GM06990 (cell line): ENCODE results near the gene NRROS.

Experiments
- DNase-seq: peaks from one replicate; pipeline ENCODE4 v3.0.0-alpha.2; 2011; ENCODE audit not compliant: insufficient read length; ENCODE audit errors: extremely low read depth
- H3K27me3 ChIP-seq: replicated peaks from 2 replicates; pipeline ENCODE4 v1.6.0; 2011; ENCODE audit warnings: low read length; ENCODE audit not compliant: control insufficient read depth, insufficient read depth
- H3K36me3 ChIP-seq: 2 replicates; pipeline ENCODE4 v1.5.1; 2011; ENCODE audit warnings: low read length; ENCODE audit not compliant: control insufficient read depth, insufficient read depth
- H3K4me3 ChIP-seq: replicated peaks from 2 replicates; pipeline ENCODE4 v1.5.1; 2011; ENCODE audit warnings: low read depth, mild to moderate bottlenecking, control low read depth, low read length
- TF ChIP-seq, protein P1 (sequence below): IDR thresholded peaks from 2 replicates; pipeline ENCODE4 v1.5.1; 2011; ENCODE audit warnings: low read length, control low read depth, mild to moderate bottlenecking, inconsistent platforms; ENCODE audit not compliant: insufficient read depth, poor library complexity, severe bottlenecking

Gene NRROS

DNA sequence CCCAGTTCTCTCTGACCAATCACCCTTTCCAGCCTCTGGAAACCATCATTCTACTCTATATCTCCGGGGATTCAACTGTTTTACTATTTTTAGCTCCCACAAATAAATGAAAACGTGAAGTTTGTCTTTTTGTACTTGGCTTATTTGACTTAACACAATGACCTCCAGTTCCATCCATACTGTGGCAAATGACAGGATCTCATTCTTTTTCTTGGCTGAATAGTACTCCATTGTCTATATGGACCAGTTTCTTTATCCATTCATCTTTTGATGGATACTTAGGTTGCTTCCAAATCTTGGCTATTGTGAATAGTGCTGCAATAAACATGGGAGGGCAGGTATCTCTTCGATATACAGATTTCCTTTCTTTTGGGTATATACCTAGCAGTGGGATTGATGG is 34.1 kb downstream of the NRROS start:
- TF ChIP-seq, protein P1, sequence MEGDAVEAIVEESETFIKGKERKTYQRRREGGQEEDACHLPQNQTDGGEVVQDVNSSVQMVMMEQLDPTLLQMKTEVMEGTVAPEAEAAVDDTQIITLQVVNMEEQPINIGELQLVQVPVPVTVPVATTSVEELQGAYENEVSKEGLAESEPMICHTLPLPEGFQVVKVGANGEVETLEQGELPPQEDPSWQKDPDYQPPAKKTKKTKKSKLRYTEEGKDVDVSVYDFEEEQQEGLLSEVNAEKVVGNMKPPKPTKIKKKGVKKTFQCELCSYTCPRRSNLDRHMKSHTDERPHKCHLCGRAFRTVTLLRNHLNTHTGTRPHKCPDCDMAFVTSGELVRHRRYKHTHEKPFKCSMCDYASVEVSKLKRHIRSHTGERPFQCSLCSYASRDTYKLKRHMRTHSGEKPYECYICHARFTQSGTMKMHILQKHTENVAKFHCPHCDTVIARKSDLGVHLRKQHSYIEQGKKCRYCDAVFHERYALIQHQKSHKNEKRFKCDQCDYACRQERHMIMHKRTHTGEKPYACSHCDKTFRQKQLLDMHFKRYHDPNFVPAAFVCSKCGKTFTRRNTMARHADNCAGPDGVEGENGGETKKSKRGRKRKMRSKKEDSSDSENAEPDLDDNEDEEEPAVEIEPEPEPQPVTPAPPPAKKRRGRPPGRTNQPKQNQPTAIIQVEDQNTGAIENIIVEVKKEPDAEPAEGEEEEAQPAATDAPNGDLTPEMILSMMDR, result no peak
- no peaks in the 10 kb centered on the region for H3K36me3 ChIP-seq
- DNase-seq, result no peak
- no peaks in the 10 kb centered on the region for H3K27me3 ChIP-seq
- no peak overlapping the region for H3K4me3 ChIP-seq

DNA sequence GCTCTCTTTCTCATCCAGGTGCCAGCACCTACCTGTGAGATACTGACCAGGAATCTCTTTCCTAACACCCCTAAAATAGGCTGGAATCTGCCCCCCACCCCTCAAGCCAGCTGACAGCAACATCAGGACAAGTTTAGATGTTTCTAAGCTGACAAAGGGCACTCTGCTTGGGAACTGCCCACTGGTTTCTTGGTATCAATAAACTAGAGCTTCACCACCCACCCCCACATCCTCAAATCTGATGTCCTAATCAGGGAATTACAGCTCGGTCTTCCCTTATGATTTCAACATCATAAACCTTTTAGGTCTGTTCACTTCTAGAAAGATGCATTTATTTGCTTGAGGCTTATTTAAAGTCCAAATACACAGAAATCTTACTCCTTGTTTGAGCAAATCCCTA is 37.9 kb downstream of the NRROS start:
- DNase-seq, result no peak
- H3K27me3 ChIP-seq, result no peaks in the 10 kb centered on the region
- no peak overlapping the region for H3K4me3 ChIP-seq
- TF ChIP-seq, protein P1, result no peak
- H3K36me3 ChIP-seq, result no peaks in the 10 kb centered on the region

DNA sequence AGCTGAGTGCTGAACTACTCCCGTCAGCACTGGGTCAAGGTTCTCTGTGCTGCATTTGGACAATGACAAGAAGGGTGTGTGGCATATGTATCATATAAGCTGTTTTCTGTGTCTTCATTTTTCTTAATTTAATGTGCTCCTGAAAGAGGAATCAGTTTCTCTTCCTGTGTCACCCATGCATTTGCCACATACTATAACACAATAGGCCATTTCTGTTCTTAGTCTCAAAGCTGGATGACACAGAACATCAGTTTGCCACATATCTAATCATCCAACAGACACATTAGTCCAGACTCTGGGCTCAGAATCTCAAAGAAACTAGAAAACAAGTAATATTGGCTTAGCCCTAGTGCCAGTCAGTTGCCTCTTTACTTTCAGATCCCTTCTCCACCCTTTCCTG is 38.4 kb downstream of the NRROS start:
- no peaks in the 10 kb centered on the region for H3K36me3 ChIP-seq
- no peak for DNase-seq
- no peak overlapping the region for H3K4me3 ChIP-seq
- TF ChIP-seq, protein P1, result no peak
- no peaks in the 10 kb centered on the region for H3K27me3 ChIP-seq

DNA sequence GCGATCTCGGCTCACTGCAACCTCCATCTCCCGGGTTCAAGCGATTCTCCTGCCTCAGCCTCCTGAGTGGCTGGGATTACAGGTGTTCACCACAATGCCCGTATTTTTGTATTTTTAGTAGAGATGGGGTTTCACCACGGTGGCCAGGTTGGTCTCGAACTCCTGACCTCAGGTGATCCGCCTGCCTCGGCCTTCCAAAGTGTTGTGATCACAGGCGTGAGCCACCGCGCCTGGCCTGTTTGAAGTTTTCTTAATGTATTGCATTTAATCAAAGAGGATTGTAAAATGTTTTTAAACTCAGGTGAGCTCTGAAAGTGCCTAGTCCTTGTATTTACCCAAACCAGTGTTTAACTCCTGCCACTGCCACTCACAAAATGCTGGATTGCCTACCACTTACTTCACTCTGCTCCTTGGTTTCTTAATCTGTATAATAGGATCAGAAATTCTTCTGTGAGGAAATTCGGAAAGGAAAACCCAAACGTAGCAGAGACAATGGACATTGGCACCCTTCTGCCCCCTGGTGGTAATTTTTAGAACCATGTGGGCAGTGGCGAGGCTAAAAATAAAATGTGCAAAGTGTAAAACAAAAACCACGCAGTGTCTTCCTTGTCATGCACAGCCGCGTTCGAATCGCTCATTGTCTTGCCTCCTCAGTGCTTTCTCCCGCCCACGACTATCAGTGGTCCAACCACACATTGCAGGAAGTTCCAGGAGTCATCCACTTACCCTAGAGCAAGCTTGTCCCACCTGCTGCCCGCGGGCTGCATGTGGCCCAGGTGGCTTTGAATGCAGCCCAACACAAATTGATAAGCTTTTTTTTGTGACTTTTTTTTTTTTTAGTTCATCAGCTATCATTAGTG is 45.3 kb downstream of the NRROS start:
- H3K4me3 ChIP-seq, result no peak overlapping the region
- TF ChIP-seq, protein P1, result peak; percentile 75
- DNase-seq, result peak; percentile 75

DNA sequence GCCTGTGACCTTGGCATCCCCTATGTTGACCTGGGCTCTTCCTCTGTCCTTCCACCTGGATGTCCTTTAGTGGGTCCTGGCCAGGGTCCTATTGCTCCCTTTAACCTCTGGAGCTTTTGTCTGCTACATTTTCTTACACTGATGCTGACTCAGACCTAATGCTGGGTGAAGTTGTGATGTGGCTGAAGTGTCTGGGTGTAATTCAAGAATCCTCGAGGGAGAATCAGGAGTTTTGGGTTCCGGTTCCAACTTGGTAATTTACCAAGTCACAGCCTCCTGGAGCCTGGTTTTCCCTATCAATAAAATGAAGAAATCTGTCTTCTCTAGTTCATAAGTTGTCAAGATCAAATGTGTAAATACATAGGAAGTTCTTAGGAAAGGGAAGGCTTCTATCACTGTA is 46.9 kb downstream of the NRROS start:
- H3K4me3 ChIP-seq, result no peak overlapping the region
- H3K36me3 ChIP-seq, result no peaks in the 10 kb centered on the region
- H3K27me3 ChIP-seq, result no peaks in the 10 kb centered on the region
- TF ChIP-seq, protein P1, result no peak
- no peak for DNase-seq

More for the DNA sequence above, 45.3 kb downstream of the NRROS start:
- Histone ChIP-seq H3K27me3 (no peaks in the 10 kb centered on the region), H3K36me3 (no peaks in the 10 kb centered on the region)
